Esophagus squamous epithelium (tissue), 4 donors: Measurements from ENCODE around the gene STT3B.

Source experiments
- CTCF ChIP-seq, 6 experiments: fragments of 450-650 bp in 4 of 6; fragments of 200-600 bp in 2 of 6; sonication (generic) in 2 of 6; IDR thresholded peaks; one replicate each; pipeline ENCODE4 v1.5.1; 2016 to 2019; ENCODE audit warnings: antibody characterized with exemption in 6 of 6, mild to moderate bottlenecking in 4 of 6, moderate library complexity in 4 of 6
- POLR2A ChIP-seq, 4 donors: fragments of 450-650 bp; IDR thresholded peaks; one replicate each; pipeline ENCODE4 v1.6.1; 2017; ENCODE audit warnings: antibody characterized with exemption in 4 of 4, mild to moderate bottlenecking in 4 of 4, moderate library complexity in 3 of 4

- no peak for TF ChIP-seq CTCF (IDR thresholded peaks at IDR 0.05)
- TF ChIP-seq POLR2A (IDR thresholded peaks at IDR 0.05), result no peak
Measured at GRCh38 chr3:31680072-31680870, 147.5 kb downstream of the STT3B start.
